DMS 273 (cell line): Measurements from ENCODE around the gene ICAM1.
A peak's percentile ranks its signal among the peaks of the same experiment; 100 is the strongest.

Experiments
- DNase-seq: peaks from one replicate; lab custom pipeline; 2025; ENCODE audit not compliant: unreplicated experiment; lab: John Stamatoyannopoulos, UW

ICAM1 gene

DNA sequence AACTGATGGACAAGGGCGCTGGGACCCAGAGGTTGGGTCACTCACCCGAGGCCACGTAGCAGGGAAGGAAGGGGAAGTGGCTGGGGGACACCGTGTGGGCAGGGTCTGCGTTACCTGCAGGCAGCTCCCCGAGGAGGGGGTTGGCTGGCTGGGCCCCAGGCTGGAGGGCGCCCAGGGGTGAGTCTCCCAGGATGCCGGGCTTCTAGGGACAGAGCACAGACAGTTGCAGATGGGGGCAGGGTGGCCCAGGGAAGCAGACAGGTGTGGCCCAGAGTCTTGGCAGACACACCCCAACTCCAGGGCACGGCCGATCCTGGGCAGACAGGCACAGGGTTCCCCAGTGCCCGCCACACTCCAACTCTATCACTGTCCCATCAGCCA lies 50.5 kb downstream of the ICAM1 start:
- no peak for DNase-seq

- DNase-seq, result no peak
These were observed 51.2 kb downstream of the ICAM1 start for GRCh38 chr19:10321874-10322835.

- no peak for DNase-seq
These were observed 54.8 kb downstream of the ICAM1 start for GRCh38 chr19:10325732-10326131.

DNA sequence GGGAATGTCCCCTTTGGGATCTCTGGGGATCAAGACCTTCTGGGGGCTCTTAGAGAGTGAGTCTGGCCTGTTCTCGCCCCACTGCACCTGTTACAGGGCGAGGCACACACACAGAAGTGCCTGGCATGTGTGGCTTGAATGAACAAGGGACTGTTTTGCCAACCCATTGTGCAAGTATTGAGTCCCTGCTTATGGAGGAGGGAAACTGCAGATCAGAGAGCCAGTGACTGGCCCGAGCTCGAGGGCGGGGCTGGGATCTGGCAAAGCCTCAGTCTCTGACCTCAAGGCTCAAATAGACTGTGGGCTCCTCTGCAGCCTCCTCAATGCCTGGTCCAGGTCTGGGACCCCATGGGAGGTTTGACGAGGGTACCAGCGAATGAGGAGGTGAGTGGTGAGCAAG lies 56.9 kb downstream of the ICAM1 start:
- DNase-seq, result no peak

DNA sequence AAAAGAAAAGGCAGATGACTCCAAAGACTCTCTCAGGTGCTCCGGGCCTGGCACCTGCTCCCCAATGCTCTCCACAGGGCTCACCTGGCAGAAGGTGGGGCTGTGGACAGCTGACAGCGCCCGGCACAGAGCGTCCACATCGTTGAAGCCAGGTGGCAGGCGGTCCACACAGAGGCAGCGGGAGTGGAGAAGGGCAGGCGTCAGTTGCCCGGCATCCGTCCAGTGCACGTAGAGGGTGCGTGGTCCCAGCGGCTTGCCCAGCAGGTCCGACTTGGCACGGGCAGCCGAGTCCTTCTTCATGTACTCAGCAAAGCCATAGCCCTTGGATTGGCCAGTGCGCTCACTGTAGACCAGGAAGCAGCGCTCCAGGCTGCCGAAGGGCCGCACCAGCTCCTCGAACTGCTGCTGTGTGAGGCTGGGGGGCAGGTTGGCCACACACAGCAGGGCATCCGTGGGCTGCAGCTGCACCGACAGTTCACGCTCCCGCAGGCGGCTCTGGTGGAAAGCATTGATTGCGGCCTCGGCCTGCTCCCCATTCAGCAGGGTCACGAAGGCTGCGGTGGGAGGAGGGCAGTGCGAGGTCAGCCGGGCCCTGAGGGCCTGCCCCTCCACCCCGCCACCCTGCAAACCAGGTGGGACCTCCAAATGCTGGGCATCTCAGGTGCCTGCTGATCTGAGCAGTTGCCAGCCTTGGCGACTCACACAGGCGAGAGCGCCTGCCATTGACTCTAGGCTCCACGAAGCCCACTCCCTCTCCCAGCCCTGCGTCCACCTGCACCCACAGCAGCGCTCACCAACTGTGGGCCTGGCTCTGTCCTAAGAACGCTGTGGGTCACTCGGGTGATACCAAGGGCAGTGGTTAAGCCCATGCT lies 57.9 kb downstream of the ICAM1 start:
- DNase-seq, result no peak

- no peak for DNase-seq
These were observed 58.6 kb downstream of the ICAM1 start for GRCh38 chr19:10329555-10329954.

DNA sequence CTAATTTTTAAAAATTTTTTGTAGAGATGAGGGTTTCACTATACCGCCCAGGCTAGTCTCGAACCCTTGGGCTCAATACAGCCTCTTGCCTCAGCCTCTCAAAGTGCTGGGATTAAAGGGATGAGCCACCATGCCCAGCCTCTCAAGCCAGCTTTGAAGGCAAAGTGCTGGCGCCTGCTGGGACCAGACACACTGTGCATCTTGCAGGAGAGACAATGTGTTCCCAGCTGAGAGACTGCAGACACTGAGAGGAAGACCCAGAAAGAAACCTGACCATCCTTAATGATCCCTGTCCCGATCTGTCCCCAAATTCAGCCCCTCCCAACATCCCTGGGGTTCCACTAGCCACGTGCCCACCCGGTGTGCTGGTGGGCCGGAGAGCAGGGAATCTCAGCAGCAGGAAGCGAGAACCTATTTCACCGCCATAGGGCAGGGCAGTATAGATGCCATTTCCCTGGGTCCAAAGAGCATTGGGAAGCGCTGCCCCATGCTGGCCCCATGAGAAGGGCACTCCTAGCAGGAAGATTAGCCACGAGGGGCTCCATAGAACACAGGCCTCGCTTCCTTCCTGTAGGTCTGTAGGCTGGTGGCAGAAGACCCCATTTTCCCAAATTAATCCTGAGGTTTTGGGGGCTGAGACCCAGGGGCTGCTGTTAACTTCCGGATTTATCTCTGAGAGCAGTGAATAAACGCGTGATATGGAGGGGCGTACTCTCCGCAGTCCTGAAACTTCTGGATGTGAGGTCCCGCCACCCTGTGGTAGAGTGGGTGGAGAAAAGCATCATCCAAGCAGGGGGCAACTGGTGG lies 61.4 kb downstream of the ICAM1 start:
- DNase-seq, result no peak

- DNase-seq, result peak; percentile 99
These were observed 62.2 kb downstream of the ICAM1 start, which contains the start of gene RAVER1 for GRCh38 chr19:10332965-10333757. RAVER1 (minus strand) TSS chr19:10333529; CDS start chr19:10333507, 22 bp downstream.

- DNase-seq, result peak; percentile 50
These were observed 63.1 kb downstream of the ICAM1 start for GRCh38 chr19:10333758-10334587.

DNA sequence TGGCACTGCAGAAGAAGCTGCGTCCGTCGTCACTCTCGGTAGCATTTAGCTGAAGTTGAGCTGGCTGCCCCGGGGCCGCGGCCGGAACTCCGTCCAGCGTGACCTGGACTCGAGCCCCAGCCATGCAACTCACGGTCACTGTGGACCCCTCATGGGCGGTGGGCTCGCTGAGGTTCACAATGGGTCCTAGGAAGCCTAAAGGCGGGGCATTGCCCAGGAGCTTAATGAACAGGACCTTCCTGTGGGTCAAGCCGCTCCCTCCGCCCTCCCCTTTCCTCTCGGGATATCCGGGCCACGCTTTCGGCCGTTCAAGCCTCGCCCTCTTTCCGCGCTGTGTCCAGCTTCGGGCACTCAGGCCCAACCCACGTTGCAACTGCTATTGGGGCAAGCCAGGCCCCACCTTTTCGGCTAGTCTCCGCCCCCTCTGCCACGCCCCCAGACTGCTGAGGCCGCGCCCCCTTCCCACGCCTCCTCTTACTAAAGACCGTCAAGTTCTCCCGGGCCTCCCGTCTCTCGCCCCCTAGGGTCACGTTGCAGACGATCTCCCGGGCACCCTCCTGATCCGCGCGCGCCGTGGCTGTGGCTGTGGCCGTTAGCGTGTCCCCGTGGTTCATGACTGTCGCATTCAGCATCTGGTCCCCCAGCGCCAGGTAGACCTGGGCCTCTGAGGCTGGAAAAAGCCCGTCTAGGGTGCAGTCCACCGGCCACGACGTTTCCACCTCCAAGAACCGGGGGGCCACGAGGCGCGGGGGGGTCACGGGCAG lies 63.9 kb downstream of the ICAM1 start:
- DNase-seq, result peak; percentile 90

DNA sequence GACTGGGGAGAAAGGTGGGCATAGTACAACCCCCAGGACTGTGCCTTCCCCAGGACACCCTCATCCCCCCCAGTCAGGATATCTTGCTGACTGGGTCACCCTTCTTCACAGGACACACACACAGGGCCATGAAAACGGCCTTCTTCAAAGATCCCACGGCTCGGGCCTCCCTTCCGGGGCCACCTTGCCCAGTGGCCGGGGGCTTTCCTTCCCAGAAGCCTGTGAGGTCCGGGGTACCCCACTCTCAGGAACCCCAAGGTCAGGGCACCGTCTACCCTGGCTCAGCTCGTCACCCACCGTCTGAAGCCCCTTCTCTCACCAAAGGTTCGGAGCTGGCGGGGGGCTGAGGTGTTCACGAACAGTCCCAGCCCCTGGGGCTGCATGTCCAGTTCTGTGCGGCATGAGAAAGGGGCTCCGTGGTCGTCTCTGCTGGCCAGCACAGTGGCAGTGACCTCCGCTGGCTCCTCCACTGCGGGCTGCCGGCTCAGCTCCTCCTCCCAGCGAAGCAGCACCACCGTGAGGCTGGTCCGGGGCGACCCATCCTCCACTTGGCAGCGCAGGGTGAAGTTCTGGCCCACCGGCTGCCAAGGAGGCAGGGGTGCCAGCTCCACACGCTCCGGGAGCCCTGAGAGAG lies 64.5 kb downstream of the ICAM1 start:
- no peak for DNase-seq
